ENCODE data around the gene HOXA5. TPM values are rescaled to one million over a fixed set of nuclear protein-coding genes. Genes with fewer than 3 reads are reported as not detected.

Gene HOXA5
- 8.3 TPM for polyA plus RNA-seq (2013, experiment 1 of 2; ENCODE audit: insufficient read length)
- polyA plus RNA-seq (2013, experiment 2 of 2; ENCODE audit: insufficient read length) = 9.4 TPM

DNA sequence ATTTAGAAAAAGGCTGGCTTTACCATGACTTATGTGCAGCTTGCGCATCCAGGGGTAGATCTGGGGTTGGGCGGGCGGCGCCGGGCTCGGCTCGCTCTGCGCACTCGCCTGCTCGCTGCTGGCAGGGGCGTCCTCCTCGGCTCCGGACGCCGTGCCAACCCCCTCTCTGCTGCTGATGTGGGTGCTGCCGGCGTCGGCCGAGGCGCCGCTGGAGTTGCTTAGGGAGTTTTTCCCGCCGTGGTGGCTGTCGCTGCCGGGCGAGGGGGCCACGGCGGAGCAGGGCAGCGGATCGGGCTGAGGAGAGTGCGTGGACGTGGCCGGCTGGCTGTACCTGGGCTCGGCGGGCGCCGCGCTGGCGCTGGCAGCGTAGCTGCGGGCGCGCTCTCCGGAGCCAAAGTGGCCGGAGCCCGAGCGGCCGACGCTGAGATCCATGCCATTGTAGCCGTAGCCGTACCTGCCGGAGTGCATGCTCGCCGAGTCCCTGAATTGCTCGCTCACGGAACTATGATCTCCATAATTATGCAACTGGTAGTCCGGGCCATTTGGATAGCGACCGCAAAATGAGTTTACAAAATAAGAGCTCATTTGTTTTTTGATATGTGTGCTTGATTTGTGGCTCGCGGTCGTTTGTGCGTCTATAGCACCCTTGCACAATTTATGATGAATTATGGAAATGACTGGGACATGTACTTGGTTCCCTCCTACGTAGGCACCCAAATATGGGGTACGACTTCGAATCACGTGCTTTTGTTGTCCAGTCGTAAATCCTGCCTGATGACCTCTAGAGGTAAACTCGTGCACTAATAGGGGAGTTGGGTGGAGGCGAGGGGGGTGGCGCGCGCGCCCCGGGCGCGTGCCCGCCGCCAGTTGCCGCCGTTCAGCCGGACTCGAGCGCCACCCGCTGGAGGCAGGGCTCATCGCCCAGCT is at the start of gene HOXA5:
Gene HOXA5, minus strand, starts transcription at position 659 of the 927 bp plus-strand sequence. Its CDS starts 74 bp downstream, at position 585.
- DNase-seq = peak; percentile 91

DNA sequence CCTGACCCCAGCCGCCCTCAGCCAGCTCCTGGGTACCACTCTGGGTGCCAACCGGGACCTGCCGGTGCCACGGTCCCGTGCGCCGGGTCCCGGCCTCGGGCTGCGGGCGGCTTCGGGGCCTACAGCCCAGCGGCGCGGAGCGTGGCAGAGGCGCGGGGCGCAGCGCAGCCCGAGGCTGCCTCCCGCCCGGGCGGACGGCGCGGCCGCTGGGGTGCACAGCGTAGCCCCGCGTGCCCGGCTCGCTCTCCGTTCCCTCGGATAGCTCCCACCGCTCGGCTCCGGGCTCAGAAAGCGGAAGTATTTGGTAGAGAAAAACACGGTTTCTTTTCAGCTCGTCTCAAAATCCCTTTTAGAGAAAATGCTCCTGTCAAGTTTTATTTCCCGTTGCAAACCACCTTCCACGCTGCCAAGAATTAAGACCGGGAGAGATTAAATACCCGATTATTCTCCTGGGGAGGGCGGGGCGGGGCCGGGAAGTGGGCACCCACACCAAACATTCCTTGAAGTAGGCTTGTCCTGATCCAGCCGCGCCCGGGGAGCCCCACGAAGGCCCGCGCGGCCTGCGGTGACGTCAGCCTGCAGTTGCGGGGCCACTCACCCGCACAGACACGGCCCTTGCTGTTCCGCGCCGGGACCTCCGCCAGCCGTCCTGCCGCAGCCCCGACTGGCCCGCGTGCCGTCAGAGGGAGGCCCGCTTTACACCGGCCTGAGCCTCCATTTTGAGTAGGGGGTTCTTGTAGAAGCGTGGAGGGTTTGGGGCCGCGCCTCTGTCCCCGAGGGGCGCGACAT is 49.3 kb upstream of the HOXA5 start:
- no peak for DNase-seq

DNA sequence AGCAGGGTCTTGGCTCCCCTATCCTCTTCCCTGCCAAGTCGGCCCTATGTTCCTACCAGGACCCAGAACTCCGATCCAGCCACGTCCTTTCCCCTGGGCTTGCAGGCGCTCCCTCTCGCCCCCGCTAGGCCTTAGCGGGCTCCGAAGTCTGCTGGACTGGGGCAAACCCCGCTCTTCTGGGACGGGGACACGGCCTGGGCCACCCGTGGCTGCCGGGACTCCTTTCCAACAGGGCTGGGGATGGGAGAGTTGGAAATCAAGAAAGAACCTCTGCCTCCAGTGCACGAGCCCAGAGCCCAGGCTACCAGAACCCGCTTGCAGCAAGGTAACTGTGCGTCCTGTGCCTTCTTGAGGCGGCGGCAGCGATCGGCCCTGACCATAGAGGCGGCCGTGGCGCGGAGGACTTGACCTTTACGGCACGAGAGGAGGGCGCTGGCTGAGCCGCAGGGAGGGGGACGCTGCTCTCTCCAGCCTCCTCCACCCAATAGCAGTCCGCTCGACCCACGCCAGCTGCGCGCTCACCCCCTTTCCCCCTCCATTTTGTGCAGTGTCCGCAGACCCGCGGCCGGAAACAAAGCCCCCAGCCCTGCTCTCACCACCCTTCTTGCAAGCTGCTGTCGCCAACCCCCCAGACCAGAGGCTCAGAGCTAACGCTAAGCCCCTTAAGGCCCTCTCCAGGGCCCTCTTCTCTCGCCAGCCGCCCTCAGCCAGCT is 48.5 kb upstream of the HOXA5 start:
- no peak for DNase-seq

DNA sequence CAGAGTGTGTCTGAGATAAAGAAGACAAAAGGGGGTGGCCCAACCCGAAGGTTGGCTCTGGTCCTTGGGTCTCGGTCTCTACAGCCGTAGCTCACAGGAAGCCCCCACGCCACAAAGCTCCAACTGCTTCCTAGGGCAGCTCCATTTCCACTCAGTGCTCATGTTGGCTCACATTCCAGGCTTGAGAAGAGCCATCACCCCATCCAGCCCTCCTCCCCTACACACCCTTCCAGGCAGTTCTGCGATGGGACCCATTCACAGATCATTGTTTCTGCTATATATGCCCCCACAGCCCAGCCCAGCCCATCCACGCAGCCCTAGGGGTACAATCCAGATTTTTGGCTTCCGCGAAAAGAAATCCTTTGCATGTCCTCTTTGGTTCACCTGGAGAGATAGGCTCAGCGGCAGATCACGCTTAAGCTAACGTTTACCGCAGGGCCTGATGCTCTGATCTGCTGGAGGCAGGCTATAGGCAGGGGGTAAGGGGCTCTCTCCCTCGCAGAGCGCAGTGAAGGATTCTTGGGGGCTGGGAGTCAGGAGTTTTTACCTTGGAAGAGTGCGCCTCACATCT is 47.8 kb upstream of the HOXA5 start:
- no peak for DNase-seq

DNA sequence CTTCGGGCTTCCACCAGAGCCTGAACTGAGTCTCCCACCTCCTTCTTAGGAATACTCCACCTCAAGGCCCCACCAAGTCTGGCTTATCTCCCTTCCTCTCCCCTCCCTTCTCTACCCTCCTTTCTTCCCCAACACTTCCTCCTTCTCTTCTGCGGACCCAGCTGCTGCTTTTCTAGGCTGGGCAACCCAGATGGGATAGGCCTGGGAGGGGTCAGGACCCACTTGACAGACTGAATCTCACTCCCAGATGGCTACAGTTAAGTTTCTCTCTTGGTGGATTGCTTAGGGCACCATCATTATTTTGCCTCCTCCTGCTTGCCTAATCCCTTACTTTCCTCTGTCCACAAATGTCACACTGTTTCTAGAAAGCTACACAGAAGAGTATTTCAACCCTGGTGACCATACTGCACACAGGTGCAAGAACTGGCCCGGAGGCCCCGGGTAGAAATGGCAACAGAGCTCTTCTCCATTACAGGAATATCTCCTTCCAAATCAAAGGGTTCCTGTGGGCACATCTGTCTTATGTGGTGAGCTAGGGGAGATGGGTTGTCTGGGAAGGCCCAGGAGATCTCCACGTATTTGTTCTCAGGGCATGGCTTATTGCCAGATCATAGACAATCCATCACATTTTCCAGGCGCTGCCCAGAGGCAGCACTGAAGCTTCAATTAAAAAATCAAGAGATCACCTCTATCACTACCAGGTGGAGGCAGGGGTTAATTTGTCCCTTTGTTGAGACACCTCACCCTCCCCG is 46.7 kb upstream of the HOXA5 start:
- no peak for DNase-seq

DNA sequence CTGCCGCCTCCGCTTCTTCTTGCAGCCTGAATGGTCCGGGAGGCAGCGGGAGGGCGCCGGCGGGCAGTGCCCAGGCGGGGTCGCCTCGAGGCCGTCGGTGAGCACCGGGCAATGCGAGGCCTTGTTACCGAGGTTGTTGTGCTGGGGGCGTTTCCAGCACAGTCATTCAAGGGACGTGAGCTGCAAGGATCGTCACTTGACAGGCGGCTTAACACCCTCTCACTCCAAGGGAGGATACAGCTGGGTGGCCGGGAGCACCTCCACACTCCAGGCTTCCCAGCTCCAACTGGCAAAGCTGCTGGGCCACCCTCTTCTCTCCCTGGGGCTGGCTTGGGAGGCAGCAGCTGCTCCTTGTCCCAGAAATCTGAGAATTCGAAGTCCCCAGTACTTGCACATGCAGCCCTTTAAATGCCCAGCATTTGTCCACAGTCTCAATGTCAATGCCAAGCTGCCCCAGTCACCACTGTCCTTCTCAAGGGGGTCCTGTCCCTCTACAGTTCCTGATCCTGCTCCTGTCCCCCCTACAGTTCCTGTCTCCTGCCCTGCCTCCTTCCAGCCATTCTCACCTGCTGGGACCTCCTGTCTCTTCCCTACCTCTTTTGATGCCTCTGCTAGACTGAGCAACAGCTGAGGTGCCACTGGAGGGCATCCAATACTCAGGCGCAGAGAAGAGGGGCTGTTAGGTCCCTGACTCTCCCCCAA is 46.0 kb upstream of the HOXA5 start:
- no peak for DNase-seq

DNA sequence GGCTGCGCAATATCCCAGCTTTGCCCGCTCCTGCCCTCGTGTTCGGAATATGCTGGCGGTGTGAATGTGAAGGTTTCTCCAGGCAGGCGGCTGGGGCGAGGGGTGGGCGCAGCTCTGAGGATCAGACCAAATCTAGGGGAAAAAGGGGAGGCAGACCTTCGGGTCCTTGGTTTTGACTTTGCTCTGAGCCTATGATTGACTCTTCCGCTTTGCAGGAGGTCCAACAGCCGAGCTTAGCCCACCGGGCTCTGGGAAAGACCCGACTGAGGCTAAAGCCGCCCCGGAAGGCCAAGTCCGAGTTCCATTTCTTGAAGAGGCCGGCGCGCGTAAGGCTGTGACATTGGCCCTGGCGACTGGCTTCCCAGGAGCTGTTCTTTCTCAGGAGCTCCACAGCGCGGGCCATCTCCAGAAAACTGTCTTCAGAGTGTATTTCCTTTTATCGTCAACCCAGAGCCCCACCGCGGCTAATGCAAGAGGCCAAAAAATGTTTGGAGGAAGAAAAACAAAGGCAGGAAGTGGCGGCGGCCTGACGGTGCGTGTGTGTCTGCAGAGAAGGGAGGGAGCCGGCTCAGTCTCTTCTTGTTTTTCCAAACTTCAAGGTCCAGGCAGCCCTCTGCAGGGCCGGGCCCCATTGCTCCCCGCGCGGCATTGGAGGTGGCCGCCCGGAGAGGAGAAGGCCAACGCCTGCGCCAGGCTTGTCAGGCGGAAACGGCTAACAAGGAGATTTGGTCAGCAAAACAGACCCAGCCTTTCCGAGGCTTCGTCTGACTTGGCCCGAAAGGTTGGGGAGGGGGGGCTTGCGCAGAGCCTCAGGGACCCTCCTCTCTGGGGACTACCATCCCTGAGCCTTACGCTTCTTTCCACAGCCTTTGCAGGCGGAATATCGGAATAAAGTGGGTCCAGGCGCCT is 45.2 kb upstream of the HOXA5 start:
- DNase-seq = no peak

DNA sequence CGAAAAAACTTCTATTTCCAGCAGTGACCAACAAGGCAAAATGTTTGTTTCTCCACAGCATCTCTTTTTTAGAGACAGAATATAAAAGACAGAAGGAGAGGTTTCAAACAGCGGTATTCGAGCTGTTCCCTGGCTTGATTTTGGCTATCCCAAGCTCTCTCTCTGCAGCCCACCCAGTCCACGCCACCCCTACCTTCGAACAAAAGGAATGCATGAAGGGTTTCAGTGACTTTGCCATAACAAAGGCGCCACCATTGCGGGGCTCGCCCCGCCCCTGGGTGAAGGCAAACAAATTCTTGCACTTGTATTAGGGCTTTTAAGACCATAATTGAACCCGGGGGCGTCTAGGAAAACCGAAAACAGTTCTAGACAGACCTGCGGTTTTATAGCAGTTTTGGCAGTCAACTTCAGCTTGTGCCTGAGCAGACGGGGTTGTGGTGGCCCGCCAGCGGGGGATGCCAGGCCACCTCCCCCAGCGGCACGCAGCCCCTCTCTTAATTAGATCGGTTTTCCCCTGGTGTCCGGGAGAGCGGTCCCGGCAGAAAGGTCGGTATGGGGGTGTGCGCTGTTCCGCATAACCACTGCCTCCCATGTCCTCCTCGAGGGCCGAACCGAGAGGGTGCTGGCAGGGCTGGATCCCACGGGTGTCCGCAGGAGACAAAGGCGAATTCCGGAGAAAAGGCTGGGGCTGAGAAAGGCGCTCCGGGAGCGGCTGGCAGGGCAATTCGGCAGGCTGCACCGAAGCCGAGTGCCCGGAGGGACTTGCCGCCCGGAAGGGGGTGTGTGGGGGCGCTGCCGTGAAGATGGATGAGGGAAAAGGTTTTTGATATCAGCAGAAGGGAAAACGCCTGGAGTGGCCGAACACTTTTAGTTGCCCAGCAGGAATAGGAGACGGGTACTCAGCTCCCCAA is 44.2 kb upstream of the HOXA5 start:
- no peak for DNase-seq

DNA sequence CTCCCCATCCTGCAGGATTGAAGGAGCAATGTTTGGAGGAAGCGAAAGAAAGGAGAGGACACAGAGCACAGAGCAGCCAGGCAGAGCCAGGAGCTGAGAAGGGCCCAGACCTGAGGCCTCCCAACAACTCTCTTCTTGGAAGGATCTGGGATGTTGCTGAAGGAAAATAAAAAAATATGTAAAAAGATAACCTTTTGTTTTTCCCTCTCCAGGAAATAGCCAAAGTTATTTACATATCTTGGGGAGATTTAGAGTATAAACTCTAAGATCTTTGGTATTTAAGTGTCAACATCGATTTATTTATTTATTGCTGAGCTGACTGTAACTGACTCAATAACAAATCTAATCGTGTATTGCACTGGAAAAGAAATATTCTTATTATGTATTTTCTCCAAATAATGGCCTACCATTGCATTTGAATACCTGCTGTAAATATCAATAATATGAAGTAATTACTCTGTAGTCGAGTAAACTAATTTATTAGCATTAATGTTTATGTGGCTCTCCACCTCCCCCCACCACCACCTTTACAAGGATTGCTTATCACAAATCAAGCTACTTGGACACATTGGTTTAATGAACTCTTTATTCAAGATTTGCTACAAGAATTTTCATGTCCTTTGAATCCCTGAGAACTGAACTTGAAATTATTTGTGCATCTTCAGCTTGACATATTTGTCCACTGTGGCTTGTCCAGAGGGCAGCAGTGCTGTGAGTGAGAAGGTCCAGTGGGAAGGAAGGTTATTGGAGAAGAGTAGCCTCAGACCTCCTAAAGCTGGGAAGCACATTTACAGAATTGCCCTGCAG is 43.4 kb upstream of the HOXA5 start:
- no peak for DNase-seq

DNA sequence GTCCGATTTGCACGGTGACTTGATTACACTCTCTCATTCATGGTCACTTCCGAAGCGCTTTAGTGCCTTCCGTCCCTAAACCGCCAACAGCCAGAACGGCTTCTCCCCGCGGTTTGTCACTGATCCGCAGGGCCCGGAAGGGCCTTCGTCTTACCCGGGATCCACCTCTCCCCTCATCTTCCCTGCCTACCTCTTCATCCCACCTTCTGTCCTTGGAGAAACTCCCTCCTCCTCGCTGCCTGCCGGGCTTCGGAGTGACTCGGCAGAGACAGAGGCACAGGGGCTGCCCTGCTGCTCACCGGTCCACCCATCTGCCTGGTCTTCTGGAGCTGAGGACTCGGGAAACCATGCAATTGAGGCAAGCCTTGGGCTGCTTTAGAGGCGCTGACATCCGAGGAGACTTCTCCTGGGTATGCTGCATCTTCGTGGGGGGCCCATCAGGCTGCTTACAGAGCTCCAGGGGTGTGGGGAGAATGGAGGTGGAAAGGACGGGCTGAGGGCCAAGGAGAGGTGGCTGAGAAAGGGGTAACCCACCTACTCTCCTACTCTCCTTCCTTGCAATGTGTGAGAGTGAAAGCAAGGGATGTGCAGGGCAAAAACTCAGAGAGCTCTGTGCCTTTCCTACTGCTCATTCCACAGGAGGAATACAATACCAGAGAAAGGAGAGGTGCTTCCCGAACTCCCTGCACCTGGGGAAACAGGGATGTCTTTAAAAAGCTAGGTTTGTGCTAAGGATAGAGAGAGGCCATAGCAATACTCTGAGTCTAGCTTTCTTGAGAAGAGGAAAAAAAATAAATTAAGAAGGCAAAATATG is 42.6 kb upstream of the HOXA5 start:
- DNase-seq = no peak

DNA sequence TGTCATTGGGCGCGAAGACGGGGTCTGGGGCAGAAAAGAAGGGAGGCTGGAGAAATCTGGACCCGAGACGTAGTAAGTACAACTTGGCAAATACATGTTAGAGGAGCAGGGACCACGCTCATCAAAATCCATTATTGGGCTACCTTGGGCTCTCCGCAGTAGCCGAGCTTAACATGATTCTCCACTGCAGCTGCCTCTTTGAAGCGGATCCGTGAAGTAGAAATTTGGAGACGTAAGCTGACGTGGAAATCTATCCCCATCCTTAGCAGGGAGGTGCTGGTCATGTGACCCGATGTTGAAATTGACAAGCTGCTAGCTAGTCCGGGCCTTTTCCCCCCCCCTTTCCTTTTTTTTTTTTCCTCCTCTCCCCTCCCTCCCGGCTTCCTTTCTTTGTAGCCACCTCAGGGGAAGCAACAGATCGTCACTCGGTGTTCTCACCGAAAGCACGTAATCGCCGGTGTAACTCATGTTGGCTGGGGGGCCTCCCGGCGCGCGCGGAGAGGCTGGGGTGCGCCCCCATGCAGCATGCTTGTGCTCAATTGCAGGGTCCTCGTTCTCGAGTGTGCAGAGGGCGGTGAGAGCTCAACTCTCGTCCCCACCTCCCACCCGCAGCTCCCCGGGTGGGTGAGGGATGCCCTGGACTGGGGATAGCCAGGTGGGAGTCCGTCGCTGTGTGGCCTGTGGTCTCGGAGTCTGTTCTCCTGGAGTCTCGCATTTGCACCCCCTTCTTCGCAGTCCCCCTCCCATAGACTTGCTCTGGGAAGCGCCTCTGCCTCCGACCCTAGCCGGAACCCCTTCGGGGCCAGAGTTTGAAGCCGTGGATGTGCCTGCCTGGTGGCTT is 41.8 kb upstream of the HOXA5 start, which contains the start of gene HOXA11:
Gene HOXA11, minus strand, starts transcription at position 220 of the 841 bp plus-strand sequence. Its CDS starts 88 bp downstream, at position 132.
- peak; percentile 74 for DNase-seq

DNA sequence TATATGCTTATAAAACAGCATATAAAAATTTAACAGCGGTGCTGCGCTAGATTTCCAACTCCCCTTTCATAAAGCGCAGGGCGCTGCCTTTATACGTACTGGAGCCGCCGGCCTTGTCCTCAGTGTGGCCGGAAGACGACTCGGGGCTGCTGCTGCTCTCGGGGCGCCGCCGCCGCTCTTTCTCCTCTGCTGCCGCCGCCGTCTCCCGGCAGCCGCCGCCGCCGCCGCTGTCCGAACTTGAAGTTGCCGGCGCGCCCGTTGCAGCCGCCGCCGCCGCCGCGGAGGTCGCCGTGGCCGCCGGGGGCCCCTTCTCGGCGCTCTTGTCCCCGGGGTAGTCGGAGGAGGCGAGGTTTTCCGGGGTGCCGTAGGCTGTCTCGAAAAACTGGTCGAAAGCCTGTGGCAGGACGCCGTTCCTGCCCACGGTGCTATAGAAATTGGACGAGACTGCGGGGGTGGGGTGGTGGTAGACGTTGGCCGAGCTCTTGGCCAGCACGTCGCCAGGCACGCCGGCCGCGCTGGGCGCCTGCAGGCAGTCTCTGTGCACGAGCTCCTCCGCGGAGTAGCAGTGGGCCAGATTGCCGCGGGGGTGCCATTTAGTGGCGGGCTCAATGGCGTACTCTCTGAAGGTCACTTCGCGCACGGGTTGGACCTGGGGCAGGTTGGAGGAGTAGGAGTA is 41.0 kb upstream of the HOXA5 start:
- peak; percentile 48 for DNase-seq

DNA sequence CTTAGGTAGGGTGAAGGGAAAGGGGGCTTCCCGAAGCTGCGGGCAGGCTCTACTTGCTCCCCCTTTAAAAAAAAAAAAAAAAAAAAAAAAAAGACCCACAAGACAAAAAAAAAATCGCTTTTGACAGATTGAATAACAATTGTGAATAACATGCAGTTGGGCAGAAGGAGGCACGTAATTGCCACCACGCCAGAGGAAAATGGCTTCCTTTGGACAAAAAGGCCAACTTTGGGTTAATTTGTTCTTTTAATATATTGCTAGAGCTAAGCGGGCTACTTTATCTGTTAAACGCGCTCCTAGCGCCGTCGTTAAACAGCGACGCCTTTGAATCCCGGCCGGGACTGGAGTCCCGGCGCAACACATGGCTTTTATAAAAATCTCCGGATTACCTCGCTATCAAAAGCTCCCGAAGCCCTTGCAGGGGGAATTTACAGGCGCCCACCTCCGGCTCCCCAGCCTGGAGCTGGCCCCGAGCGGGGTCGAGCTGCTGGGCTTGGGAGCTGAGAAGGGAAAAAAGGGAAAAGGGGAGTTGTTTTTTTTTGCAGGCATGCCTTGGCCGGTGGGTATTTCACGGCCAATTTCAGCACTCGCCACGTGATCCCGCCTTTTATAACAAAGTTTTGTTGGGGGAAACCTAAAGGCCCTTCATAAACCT is 40.3 kb upstream of the HOXA5 start:
- no peak for DNase-seq

DNA sequence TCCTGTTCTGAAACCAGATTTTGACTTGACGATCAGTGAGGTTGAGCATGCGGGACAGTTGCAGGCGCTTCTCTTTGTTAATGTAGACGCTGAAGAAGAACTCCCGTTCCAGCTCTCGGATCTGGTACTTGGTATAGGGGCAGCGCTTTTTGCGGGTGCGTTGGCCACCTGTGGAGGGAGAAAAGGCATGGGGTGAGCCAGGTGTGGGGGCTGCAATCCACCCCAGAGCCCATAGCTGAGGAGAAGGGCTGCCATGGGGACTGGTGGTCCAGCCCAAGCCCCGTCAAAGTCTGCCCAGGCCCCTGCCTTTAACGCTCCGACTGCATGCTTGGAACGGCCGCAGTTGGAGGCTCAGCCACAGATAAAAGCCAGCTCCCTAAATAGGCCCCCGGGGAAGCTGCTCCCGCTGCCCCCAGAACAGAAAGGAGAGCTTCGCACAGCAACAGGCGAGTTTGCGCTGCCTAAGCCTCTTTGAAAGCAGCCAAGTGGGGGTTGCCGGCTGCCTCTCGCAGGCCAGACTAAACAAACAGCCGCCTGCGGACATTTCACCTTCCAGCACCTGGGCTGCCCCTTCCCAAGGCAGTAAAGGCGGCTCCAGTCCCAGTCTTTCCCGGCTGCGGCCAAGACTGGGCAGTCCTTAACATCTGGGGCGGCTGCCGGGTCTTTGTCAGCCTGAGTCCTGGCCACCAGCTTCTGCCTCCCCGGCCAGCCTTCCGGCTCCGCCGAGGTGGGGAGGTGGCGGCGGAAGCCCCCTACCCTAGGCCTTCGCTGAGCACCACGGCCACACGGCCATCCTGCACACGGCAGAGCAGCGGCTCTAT is 39.6 kb upstream of the HOXA5 start:
- no peak for DNase-seq
